WTC11 (cell line): ENCODE data around the gene IGHMBP2. TPM values are rescaled to one million over a fixed set of nuclear protein-coding genes. Genes with fewer than 3 reads are reported as not detected.

Experiments
- ATAC-seq: fragments of 200-7000 bp; cut with Tn5 transposase; 2 replicates; pipeline ENCODE4 v1.10.0; 2021; ENCODE audit warnings: mild to moderate bottlenecking, moderate library complexity
- CTCF ChIA-PET: fragments of 300-600 bp; sonication (Branson Sonifier 250); formaldehyde crosslinking; loops from one replicate; lab custom pipeline; 2021; ENCODE audit warnings: antibody characterized with exemption; lab: Charles Lee
- POLR2A ChIA-PET: fragments of 350-600 bp; sonication (Branson Sonifier 250); formaldehyde crosslinking; loops from one replicate; lab custom pipeline; 2021; ENCODE audit warnings: antibody characterized with exemption; lab: Charles Lee
- DNase-seq: peaks from one replicate; pipeline ENCODE4 v3.0.0; 2021; ENCODE audit warnings: low spot score
- H3K27ac Mint-ChIP-seq: 2 replicates; pipeline ENCODE4 v1.8.0; 2021; ENCODE audit warnings: mixed read lengths
- H3K27me3 Mint-ChIP-seq: 2 replicates; pipeline ENCODE4 v1.8.0; 2021; ENCODE audit warnings: low read depth, mild to moderate bottlenecking, moderate library complexity, mixed read lengths
- H3K36me3 Mint-ChIP-seq: 2 replicates; pipeline ENCODE4 v1.8.0; 2021; ENCODE audit warnings: mixed read lengths
- H3K4me1 Mint-ChIP-seq: 2 replicates; pipeline ENCODE4 v1.8.0; 2022; ENCODE audit warnings: mixed read lengths
- H3K4me3 Mint-ChIP-seq: 2 replicates; pipeline ENCODE4 v1.8.0; 2021; ENCODE audit warnings: mild to moderate bottlenecking, moderate library complexity, mixed read lengths
- H3K9me3 Mint-ChIP-seq: 2 replicates; pipeline ENCODE4 v1.8.0; 2021; ENCODE audit warnings: mixed read lengths
- CREM ChIP-seq: sonication (generic); formaldehyde crosslinking; IDR thresholded peaks from 2 replicates; pipeline ENCODE4 v1.8.1; 2022; ENCODE audit warnings: mild to moderate bottlenecking, missing genetic modification reagents, moderate library complexity
- ZBTB21 ChIP-seq: sonication (generic); formaldehyde crosslinking; IDR thresholded peaks from 2 replicates; pipeline ENCODE4 v1.8.1; 2023; ENCODE audit warnings: mild to moderate bottlenecking, missing genetic modification reagents, borderline replicate concordance
- ZNF121 ChIP-seq: sonication (generic); formaldehyde crosslinking; IDR thresholded peaks from 2 replicates; pipeline ENCODE4 v1.8.0; 2023; ENCODE audit warnings: missing genetic modification reagents
- ZNF219 ChIP-seq: sonication (generic); formaldehyde crosslinking; IDR thresholded peaks from 2 replicates; pipeline ENCODE4 v1.8.0; 2023; ENCODE audit warnings: missing genetic modification reagents, mild to moderate bottlenecking, borderline replicate concordance
- ZNF232 ChIP-seq: sonication (generic); formaldehyde crosslinking; IDR thresholded peaks from 2 replicates; pipeline ENCODE4 v1.8.0; 2022; ENCODE audit warnings: mild to moderate bottlenecking, missing genetic modification reagents
- ZNF263 ChIP-seq: sonication (generic); formaldehyde crosslinking; IDR thresholded peaks from 2 replicates; pipeline ENCODE4 v1.8.1; 2022; ENCODE audit warnings: low read depth, mild to moderate bottlenecking, moderate library complexity, missing genetic modification reagents
- ZNF416 ChIP-seq: fragments of 250-450 bp; sonication (Bioruptor Pico); IDR thresholded peaks from 2 replicates; pipeline ENCODE4 v1.9.0; 2021; ENCODE audit warnings: mild to moderate bottlenecking, inconsistent platforms
- total RNA-seq: library from RNA; stranded (reverse); gene quantifications from 3 replicates; pipeline ENCODE4 v1.2.3, GENCODE V29; 2021
- TF ChIP-seq, protein P1 (sequence below): sonication (generic); formaldehyde crosslinking; IDR thresholded peaks from 2 replicates; pipeline ENCODE4 v1.8.1; 2023; ENCODE audit warnings: mild to moderate bottlenecking, missing genetic modification reagents
- TF ChIP-seq, protein P2 (sequence below): sonication (generic); formaldehyde crosslinking; IDR thresholded peaks from 2 replicates; pipeline ENCODE4 v1.8.1; 2022; ENCODE audit warnings: low read depth, mild to moderate bottlenecking, moderate library complexity, missing genetic modification reagents, borderline replicate concordance
- TF ChIP-seq, protein P3 (sequence below): sonication (generic); formaldehyde crosslinking; IDR thresholded peaks from 2 replicates; pipeline ENCODE4 v1.8.0; 2022; ENCODE audit warnings: missing genetic modification reagents
- TF ChIP-seq, protein P4 (sequence below): sonication (generic); formaldehyde crosslinking; IDR thresholded peaks from 2 replicates; pipeline ENCODE4 v1.8.1; 2023; ENCODE audit warnings: mild to moderate bottlenecking, missing genetic modification reagents, borderline replicate concordance
- TF ChIP-seq, protein P5 (sequence below): sonication (generic); formaldehyde crosslinking; IDR thresholded peaks from 2 replicates; pipeline ENCODE4 v1.8.1; 2022; ENCODE audit warnings: mild to moderate bottlenecking, missing genetic modification reagents, moderate library complexity, borderline replicate concordance
- TF ChIP-seq, protein P6 (sequence below): sonication (generic); formaldehyde crosslinking; IDR thresholded peaks from 2 replicates; pipeline ENCODE4 v1.8.0; 2023; ENCODE audit warnings: mild to moderate bottlenecking, missing genetic modification reagents
- TF ChIP-seq, protein P7 (sequence below): fragments of 250-450 bp; sonication (Bioruptor Pico); IDR thresholded peaks from 2 replicates; pipeline ENCODE4 v1.8.0; 2021; ENCODE audit warnings: mild to moderate bottlenecking

Gene IGHMBP2
- total RNA-seq, 1 experiment from 2014 or later, result 22.5 TPM

DNA sequence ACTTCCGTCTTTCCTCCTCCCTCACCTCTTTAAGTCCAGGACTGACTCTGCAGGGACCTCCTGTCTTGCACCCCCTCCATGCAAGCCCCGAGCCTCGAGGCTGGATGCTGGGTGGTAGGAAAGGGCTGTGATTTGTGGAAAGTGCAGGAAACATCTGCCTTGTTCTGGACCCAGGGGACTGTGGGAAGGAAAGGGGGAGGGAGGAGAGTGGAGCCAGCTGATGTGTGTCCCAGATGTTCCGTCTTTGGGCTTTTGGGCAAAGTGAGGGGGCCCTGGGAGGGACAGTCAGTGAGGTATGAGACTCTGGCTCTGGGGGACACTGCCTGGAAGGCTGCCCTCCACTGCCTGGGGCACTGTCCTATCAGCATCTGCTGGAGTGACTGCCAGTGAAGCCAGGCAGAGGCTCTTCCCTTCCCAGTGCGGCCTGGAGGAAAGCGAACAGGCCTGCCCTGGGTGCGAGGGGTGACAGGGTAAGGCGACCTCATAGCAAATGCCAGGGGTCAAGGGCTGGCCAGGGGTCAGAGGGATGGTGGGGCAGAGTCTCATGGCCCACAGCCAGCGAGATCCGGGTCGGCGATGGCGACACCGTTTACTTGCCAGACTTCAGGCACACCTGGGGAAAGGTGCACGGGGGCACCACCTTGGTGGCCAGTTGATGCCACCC lies 75.4 kb downstream of the IGHMBP2 start:
- H3K27ac Mint-ChIP-seq, result no peak overlapping the region
- peaks cover 4% of the 10 kb centered on the region for H3K36me3 Mint-ChIP-seq
- ChIA-PET CTCF (interaction anchor here (1.0 to 2.2 kb wide), 2 partner anchors 23 to 29 kb away, joined by 3 to 10 read pairs; no protein-coding TSS in a partner anchor), POLR2A (no interaction called here)
- H3K4me3 Mint-ChIP-seq, result no peak overlapping the region
- H3K27me3 Mint-ChIP-seq, result no peaks in the 10 kb centered on the region; the same call in 1 of the 2 replicates
- H3K9me3 Mint-ChIP-seq, result peaks cover 21% of the 10 kb centered on the region
- ATAC-seq (no peak), DNase-seq (peak; percentile 5)
- peaks cover 10% of the 10 kb centered on the region for H3K4me1 Mint-ChIP-seq
- TF ChIP-seq, protein P1, sequence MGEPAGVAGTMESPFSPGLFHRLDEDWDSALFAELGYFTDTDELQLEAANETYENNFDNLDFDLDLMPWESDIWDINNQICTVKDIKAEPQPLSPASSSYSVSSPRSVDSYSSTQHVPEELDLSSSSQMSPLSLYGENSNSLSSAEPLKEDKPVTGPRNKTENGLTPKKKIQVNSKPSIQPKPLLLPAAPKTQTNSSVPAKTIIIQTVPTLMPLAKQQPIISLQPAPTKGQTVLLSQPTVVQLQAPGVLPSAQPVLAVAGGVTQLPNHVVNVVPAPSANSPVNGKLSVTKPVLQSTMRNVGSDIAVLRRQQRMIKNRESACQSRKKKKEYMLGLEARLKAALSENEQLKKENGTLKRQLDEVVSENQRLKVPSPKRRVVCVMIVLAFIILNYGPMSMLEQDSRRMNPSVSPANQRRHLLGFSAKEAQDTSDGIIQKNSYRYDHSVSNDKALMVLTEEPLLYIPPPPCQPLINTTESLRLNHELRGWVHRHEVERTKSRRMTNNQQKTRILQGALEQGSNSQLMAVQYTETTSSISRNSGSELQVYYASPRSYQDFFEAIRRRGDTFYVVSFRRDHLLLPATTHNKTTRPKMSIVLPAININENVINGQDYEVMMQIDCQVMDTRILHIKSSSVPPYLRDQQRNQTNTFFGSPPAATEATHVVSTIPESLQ, result no peak
- TF ChIP-seq ZNF232 (CRISPR knock-in tag), result no peak
- TF ChIP-seq, protein P2, sequence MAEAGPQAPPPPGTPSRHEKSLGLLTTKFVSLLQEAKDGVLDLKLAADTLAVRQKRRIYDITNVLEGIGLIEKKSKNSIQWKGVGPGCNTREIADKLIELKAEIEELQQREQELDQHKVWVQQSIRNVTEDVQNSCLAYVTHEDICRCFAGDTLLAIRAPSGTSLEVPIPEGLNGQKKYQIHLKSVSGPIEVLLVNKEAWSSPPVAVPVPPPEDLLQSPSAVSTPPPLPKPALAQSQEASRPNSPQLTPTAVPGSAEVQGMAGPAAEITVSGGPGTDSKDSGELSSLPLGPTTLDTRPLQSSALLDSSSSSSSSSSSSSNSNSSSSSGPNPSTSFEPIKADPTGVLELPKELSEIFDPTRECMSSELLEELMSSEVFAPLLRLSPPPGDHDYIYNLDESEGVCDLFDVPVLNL (CRISPR knock-in tag), result no peak
- no peak for TF ChIP-seq ZNF121 (CRISPR knock-in tag)
- no peak for TF ChIP-seq ZBTB21 (CRISPR knock-in tag)
- TF ChIP-seq, protein P3, sequence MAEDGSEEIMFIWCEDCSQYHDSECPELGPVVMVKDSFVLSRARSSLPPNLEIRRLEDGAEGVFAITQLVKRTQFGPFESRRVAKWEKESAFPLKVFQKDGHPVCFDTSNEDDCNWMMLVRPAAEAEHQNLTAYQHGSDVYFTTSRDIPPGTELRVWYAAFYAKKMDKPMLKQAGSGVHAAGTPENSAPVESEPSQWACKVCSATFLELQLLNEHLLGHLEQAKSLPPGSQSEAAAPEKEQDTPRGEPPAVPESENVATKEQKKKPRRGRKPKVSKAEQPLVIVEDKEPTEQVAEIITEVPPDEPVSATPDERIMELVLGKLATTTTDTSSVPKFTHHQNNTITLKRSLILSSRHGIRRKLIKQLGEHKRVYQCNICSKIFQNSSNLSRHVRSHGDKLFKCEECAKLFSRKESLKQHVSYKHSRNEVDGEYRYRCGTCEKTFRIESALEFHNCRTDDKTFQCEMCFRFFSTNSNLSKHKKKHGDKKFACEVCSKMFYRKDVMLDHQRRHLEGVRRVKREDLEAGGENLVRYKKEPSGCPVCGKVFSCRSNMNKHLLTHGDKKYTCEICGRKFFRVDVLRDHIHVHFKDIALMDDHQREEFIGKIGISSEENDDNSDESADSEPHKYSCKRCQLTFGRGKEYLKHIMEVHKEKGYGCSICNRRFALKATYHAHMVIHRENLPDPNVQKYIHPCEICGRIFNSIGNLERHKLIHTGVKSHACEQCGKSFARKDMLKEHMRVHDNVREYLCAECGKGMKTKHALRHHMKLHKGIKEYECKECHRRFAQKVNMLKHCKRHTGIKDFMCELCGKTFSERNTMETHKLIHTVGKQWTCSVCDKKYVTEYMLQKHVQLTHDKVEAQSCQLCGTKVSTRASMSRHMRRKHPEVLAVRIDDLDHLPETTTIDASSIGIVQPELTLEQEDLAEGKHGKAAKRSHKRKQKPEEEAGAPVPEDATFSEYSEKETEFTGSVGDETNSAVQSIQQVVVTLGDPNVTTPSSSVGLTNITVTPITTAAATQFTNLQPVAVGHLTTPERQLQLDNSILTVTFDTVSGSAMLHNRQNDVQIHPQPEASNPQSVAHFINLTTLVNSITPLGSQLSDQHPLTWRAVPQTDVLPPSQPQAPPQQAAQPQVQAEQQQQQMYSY (CRISPR knock-in tag), result no peak
- TF ChIP-seq CREM (CRISPR knock-in tag), result no peak
- TF ChIP-seq, protein P4, sequence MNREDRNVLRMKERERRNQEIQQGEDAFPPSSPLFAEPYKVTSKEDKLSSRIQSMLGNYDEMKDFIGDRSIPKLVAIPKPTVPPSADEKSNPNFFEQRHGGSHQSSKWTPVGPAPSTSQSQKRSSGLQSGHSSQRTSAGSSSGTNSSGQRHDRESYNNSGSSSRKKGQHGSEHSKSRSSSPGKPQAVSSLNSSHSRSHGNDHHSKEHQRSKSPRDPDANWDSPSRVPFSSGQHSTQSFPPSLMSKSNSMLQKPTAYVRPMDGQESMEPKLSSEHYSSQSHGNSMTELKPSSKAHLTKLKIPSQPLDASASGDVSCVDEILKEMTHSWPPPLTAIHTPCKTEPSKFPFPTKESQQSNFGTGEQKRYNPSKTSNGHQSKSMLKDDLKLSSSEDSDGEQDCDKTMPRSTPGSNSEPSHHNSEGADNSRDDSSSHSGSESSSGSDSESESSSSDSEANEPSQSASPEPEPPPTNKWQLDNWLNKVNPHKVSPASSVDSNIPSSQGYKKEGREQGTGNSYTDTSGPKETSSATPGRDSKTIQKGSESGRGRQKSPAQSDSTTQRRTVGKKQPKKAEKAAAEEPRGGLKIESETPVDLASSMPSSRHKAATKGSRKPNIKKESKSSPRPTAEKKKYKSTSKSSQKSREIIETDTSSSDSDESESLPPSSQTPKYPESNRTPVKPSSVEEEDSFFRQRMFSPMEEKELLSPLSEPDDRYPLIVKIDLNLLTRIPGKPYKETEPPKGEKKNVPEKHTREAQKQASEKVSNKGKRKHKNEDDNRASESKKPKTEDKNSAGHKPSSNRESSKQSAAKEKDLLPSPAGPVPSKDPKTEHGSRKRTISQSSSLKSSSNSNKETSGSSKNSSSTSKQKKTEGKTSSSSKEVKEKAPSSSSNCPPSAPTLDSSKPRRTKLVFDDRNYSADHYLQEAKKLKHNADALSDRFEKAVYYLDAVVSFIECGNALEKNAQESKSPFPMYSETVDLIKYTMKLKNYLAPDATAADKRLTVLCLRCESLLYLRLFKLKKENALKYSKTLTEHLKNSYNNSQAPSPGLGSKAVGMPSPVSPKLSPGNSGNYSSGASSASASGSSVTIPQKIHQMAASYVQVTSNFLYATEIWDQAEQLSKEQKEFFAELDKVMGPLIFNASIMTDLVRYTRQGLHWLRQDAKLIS (CRISPR knock-in tag), result no peak
- TF ChIP-seq, protein P5, sequence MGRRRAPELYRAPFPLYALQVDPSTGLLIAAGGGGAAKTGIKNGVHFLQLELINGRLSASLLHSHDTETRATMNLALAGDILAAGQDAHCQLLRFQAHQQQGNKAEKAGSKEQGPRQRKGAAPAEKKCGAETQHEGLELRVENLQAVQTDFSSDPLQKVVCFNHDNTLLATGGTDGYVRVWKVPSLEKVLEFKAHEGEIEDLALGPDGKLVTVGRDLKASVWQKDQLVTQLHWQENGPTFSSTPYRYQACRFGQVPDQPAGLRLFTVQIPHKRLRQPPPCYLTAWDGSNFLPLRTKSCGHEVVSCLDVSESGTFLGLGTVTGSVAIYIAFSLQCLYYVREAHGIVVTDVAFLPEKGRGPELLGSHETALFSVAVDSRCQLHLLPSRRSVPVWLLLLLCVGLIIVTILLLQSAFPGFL (CRISPR knock-in tag), result no peak
- TF ChIP-seq, protein P6, sequence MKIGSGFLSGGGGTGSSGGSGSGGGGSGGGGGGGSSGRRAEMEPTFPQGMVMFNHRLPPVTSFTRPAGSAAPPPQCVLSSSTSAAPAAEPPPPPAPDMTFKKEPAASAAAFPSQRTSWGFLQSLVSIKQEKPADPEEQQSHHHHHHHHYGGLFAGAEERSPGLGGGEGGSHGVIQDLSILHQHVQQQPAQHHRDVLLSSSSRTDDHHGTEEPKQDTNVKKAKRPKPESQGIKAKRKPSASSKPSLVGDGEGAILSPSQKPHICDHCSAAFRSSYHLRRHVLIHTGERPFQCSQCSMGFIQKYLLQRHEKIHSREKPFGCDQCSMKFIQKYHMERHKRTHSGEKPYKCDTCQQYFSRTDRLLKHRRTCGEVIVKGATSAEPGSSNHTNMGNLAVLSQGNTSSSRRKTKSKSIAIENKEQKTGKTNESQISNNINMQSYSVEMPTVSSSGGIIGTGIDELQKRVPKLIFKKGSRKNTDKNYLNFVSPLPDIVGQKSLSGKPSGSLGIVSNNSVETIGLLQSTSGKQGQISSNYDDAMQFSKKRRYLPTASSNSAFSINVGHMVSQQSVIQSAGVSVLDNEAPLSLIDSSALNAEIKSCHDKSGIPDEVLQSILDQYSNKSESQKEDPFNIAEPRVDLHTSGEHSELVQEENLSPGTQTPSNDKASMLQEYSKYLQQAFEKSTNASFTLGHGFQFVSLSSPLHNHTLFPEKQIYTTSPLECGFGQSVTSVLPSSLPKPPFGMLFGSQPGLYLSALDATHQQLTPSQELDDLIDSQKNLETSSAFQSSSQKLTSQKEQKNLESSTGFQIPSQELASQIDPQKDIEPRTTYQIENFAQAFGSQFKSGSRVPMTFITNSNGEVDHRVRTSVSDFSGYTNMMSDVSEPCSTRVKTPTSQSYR (CRISPR knock-in tag), result no peak
- no peak for TF ChIP-seq ZNF219 (CRISPR knock-in tag)
- no peak for TF ChIP-seq ZNF263 (CRISPR knock-in tag)
- TF ChIP-seq, protein P7, sequence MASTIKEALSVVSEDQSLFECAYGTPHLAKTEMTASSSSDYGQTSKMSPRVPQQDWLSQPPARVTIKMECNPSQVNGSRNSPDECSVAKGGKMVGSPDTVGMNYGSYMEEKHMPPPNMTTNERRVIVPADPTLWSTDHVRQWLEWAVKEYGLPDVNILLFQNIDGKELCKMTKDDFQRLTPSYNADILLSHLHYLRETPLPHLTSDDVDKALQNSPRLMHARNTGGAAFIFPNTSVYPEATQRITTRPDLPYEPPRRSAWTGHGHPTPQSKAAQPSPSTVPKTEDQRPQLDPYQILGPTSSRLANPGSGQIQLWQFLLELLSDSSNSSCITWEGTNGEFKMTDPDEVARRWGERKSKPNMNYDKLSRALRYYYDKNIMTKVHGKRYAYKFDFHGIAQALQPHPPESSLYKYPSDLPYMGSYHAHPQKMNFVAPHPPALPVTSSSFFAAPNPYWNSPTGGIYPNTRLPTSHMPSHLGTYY (CRISPR knock-in tag), result no peak
- TF ChIP-seq ZNF416 (CRISPR knock-in tag), result no peak
